WTC11 (cell line): ENCODE measurements around the gene KCNJ6. TPM values are rescaled to one million over a fixed set of nuclear protein-coding genes. Genes with fewer than 3 reads are reported as not detected.

Source experiments
- ATAC-seq: fragments of 200-7000 bp; cut with Tn5 transposase; 2 replicates; pipeline ENCODE4 v1.10.0; 2021; ENCODE audit warnings: mild to moderate bottlenecking, moderate library complexity
- CTCF ChIA-PET: fragments of 300-600 bp; sonication (Branson Sonifier 250); formaldehyde crosslinking; loops from one replicate; lab custom pipeline; 2021; ENCODE audit warnings: antibody characterized with exemption; lab: Charles Lee
- POLR2A ChIA-PET: fragments of 350-600 bp; sonication (Branson Sonifier 250); formaldehyde crosslinking; loops from one replicate; lab custom pipeline; 2021; ENCODE audit warnings: antibody characterized with exemption; lab: Charles Lee
- DNase-seq: peaks from one replicate; pipeline ENCODE4 v3.0.0; 2021; ENCODE audit warnings: low spot score
- H3K27ac Mint-ChIP-seq: 2 replicates; pipeline ENCODE4 v1.8.0; 2021; ENCODE audit warnings: mixed read lengths
- H3K27me3 Mint-ChIP-seq: 2 replicates; pipeline ENCODE4 v1.8.0; 2021; ENCODE audit warnings: low read depth, mild to moderate bottlenecking, moderate library complexity, mixed read lengths
- H3K36me3 Mint-ChIP-seq: 2 replicates; pipeline ENCODE4 v1.8.0; 2021; ENCODE audit warnings: mixed read lengths
- H3K4me1 Mint-ChIP-seq: 2 replicates; pipeline ENCODE4 v1.8.0; 2022; ENCODE audit warnings: mixed read lengths
- H3K4me3 Mint-ChIP-seq: 2 replicates; pipeline ENCODE4 v1.8.0; 2021; ENCODE audit warnings: mild to moderate bottlenecking, moderate library complexity, mixed read lengths
- H3K9me3 Mint-ChIP-seq: 2 replicates; pipeline ENCODE4 v1.8.0; 2021; ENCODE audit warnings: mixed read lengths
- ARID4B ChIP-seq: sonication (generic); formaldehyde crosslinking; IDR thresholded peaks from 2 replicates; pipeline ENCODE4 v1.8.0; 2023; ENCODE audit warnings: missing genetic modification reagents, mild to moderate bottlenecking, borderline replicate concordance
- CREB1 ChIP-seq: sonication (generic); formaldehyde crosslinking; IDR thresholded peaks from 2 replicates; pipeline ENCODE4 v1.8.0; 2023; ENCODE audit warnings: mild to moderate bottlenecking, missing genetic modification reagents
- CTCF ChIP-seq: fragments of 200-600 bp; IDR thresholded peaks from 2 replicates; pipeline ENCODE4 v1.8.0; 2022; ENCODE audit warnings: antibody characterized with exemption
- E2F5 ChIP-seq: sonication (generic); formaldehyde crosslinking; IDR thresholded peaks from 2 replicates; pipeline ENCODE4 v1.8.1; 2022; ENCODE audit warnings: mild to moderate bottlenecking, moderate library complexity, missing genetic modification reagents
- ESRRA ChIP-seq: sonication (generic); formaldehyde crosslinking; IDR thresholded peaks from 2 replicates; pipeline ENCODE4 v1.8.1; 2022; ENCODE audit warnings: mild to moderate bottlenecking, missing genetic modification reagents, borderline replicate concordance
- FOXJ3 ChIP-seq: sonication (generic); formaldehyde crosslinking; IDR thresholded peaks from 2 replicates; pipeline ENCODE4 v1.9.0; 2021; ENCODE audit warnings: missing genetic modification reagents, mild to moderate bottlenecking, borderline replicate concordance
- FOXK1 ChIP-seq: sonication (generic); formaldehyde crosslinking; IDR thresholded peaks from 2 replicates; pipeline ENCODE4 v1.8.0; 2022; ENCODE audit warnings: mild to moderate bottlenecking, moderate library complexity, missing genetic modification reagents
- IRF2 ChIP-seq: sonication (generic); formaldehyde crosslinking; IDR thresholded peaks from 2 replicates; pipeline ENCODE4 v1.8.0; 2022; ENCODE audit warnings: low read depth, missing genetic modification reagents, borderline replicate concordance
- MAX ChIP-seq: sonication (generic); formaldehyde crosslinking; IDR thresholded peaks from 2 replicates; pipeline ENCODE4 v1.8.0; 2022; ENCODE audit warnings: mild to moderate bottlenecking, missing genetic modification reagents
- OVOL2 ChIP-seq: fragments of 250-450 bp; sonication (Bioruptor Pico); IDR thresholded peaks from 2 replicates; pipeline ENCODE4 v1.9.0; 2021; ENCODE audit warnings: mild to moderate bottlenecking, borderline replicate concordance
- PRDM15 ChIP-seq: sonication (generic); formaldehyde crosslinking; IDR thresholded peaks from 2 replicates; pipeline ENCODE4 v1.8.0; 2022; ENCODE audit warnings: missing genetic modification reagents
- STAT6 ChIP-seq: sonication (generic); formaldehyde crosslinking; conservative IDR thresholded peaks from 2 replicates; pipeline ENCODE4 v1.8.1; 2023; ENCODE audit warnings: mild to moderate bottlenecking, low read depth, missing genetic modification reagents, moderate library complexity
- ZBTB43 ChIP-seq: sonication (generic); formaldehyde crosslinking; IDR thresholded peaks from 2 replicates; pipeline ENCODE4 v1.8.1; 2023; ENCODE audit warnings: mild to moderate bottlenecking, missing genetic modification reagents
- ZNF232 ChIP-seq: sonication (generic); formaldehyde crosslinking; IDR thresholded peaks from 2 replicates; pipeline ENCODE4 v1.8.0; 2022; ENCODE audit warnings: mild to moderate bottlenecking, missing genetic modification reagents
- ZNF416 ChIP-seq: fragments of 250-450 bp; sonication (Bioruptor Pico); IDR thresholded peaks from 2 replicates; pipeline ENCODE4 v1.9.0; 2021; ENCODE audit warnings: mild to moderate bottlenecking, inconsistent platforms
- ZNF671 ChIP-seq: fragments of 250-450 bp; sonication (Bioruptor Pico); IDR thresholded peaks from 2 replicates; pipeline ENCODE4 v1.8.0; 2021; ENCODE audit warnings: mild to moderate bottlenecking
- total RNA-seq: library from RNA; stranded (reverse); gene quantifications from 3 replicates; pipeline ENCODE4 v1.2.3, GENCODE V29; 2021

The KCNJ6 gene
- total RNA-seq, 1 experiment from 2014 or later = 0.35 TPM

- TF ChIP-seq ARID4B (CRISPR knock-in tag) (0 out of 2 replicates have a peak, but pooled peaks have one; percentile 50), E2F5 (no peak), OVOL2 (CRISPR knock-in tag) (no peak)
Measured at GRCh38 chr21:37915497-37915911, 753 bp downstream of the KCNJ6 start (continued).

- no peak for ATAC-seq
- no peak for TF ChIP-seq CREB1 (CRISPR knock-in tag)
- no peak for TF ChIP-seq CTCF
- TF ChIP-seq FOXK1 (CRISPR knock-in tag) = no peak
- TF ChIP-seq FOXJ3 = no peak
- TF ChIP-seq ZBTB43 (CRISPR knock-in tag) = no peak
- TF ChIP-seq ZNF232 (CRISPR knock-in tag) = no peak
- no peak for TF ChIP-seq PRDM15 (CRISPR knock-in tag)
- no peak for TF ChIP-seq ZNF416 (CRISPR knock-in tag)
- no peak for TF ChIP-seq MAX (CRISPR knock-in tag)
- no peak for TF ChIP-seq ZNF671
- TF ChIP-seq IRF2 (CRISPR knock-in tag) = no peak
- no peak for TF ChIP-seq ESRRA (CRISPR knock-in tag)
- TF ChIP-seq STAT6 (CRISPR knock-in tag) = no peak
- Mint-ChIP-seq H3K27me3 (peaks cover 34% of the 10 kb centered on the region), H3K4me1 (peaks cover 17% of the 10 kb centered on the region), H3K36me3 (no peaks in the 10 kb centered on the region), H3K9me3 (no peaks in the 10 kb centered on the region), H3K4me3 (no peak overlapping the region), H3K27ac (no peak overlapping the region)
- ChIA-PET POLR2A (no interaction called here), CTCF (interaction anchor here (2.4 to 2.6 kb wide), 3 partner anchors 154 to 212 kb away, joined by 13 to 29 read pairs (median 23); no protein-coding TSS in a partner anchor)
- DNase-seq = no peak
Measured at GRCh38 chr21:37912616-37913015, 3.6 kb downstream of the KCNJ6 start.
